A549 (cell line): ENCODE data around the gene SSC5D. TPM values are rescaled to one million over a fixed set of nuclear protein-coding genes. Genes with fewer than 3 reads are reported as not detected.
A peak's percentile ranks its signal among the peaks of the same experiment; 100 is the strongest.

ENCODE experiments used
- ATAC-seq, 2 experiments: fragments of 200-7000 bp in 1 of 2; fragments of >200 bp in 1 of 2; cut with Nextera tagmentation in 1 of 2; cut with Tn5 transposase in 1 of 2; 3 replicates each; pipeline versions ENCODE4 v1.8.0 to v1.9.1; 2018 to 2020; ENCODE audit warnings: mild to moderate bottlenecking in 1 of 2, moderate library complexity in 1 of 2
- CTCF ChIA-PET: fragments of 300-600 bp; sonication (Branson Sonifier 250); formaldehyde crosslinking; extraction: SDS; loops from one replicate; lab custom pipeline; 2021; ENCODE audit warnings: antibody characterized with exemption, inconsistent platforms; lab: Yijun Ruan, JAX
- POLR2A ChIA-PET: fragments of 350-600 bp; formaldehyde crosslinking; extraction: SDS; loops from one replicate; lab custom pipeline; 2021; ENCODE audit warnings: antibody characterized with exemption, inconsistent platforms; lab: Yijun Ruan, JAX
- DNase-seq, 2 experiments: peaks; one replicate each; pipeline versions ENCODE4 v3.0.0 to v3.0.0-alpha.2; 2011 to 2016; ENCODE audit warnings: low read depth in 1 of 2, low spot score in 1 of 2
- FAIRE-seq: peaks from 2 replicates; lab custom pipeline; 2011; peaks lifted over from hg19 to GRCh38; lab: Jason Lieb, UNC
- H3K27ac ChIP-seq, 2 experiments: fragments of >200 bp; sonication (Bioruptor Twin); formaldehyde crosslinking; 3 replicates each; pipeline ENCODE4 v1.5.1; 2016 to 2017
- H3K4me1 ChIP-seq: fragments of >200 bp; sonication (Bioruptor Twin); formaldehyde crosslinking; 3 replicates; pipeline ENCODE4 v1.6.1; 2016
- H3K4me2 ChIP-seq: fragments of >200 bp; sonication (Bioruptor Twin); formaldehyde crosslinking; 3 replicates; pipeline ENCODE4 v1.6.1; 2016
- H3K4me3 ChIP-seq: fragments of >200 bp; sonication (Bioruptor Twin); formaldehyde crosslinking; 3 replicates; pipeline ENCODE4 v1.5.1; 2016
- H3K9me3 ChIP-seq: fragments of >200 bp; sonication (Bioruptor Twin); formaldehyde crosslinking; 3 replicates; pipeline ENCODE4 v1.6.1; 2016
- BHLHE40 ChIP-seq: IDR thresholded peaks from 2 replicates; pipeline ENCODE4 v1.6.1; 2012; ENCODE audit warnings: low read depth, low read length, inconsistent platforms
- CBX2 ChIP-seq: fragments of 200-600 bp; sonication (generic); IDR thresholded peaks from 2 replicates; pipeline ENCODE4 v1.6.1; 2016; ENCODE audit warnings: low read depth, mild to moderate bottlenecking, borderline replicate concordance
- CBX8 ChIP-seq: fragments of 200-600 bp; sonication (generic); IDR thresholded peaks from 2 replicates; pipeline ENCODE4 v1.6.1; 2016
- CEBPB ChIP-seq, 2 experiments: fragments of >200 bp in 1 of 2; sonication (Bioruptor Twin) in 1 of 2; formaldehyde crosslinking in 1 of 2; IDR thresholded peaks; 2 replicates each; pipeline ENCODE4 v1.6.1; 2012 to 2016
- CHD2 ChIP-seq: fragments of 150-350 bp; IDR thresholded peaks from 2 replicates; pipeline ENCODE4 v1.6.1; 2014; ENCODE audit warnings: low read length; ENCODE audit not compliant: partially characterized antibody
- CHD4 ChIP-seq: fragments of 200-600 bp; sonication (generic); IDR thresholded peaks from 2 replicates; pipeline ENCODE4 v1.6.1; 2016; ENCODE audit warnings: antibody characterized with exemption, mild to moderate bottlenecking, borderline replicate concordance
- CTCF ChIP-seq: fragments of >200 bp; sonication (Bioruptor Twin); formaldehyde crosslinking; IDR thresholded peaks from 3 replicates; pipeline ENCODE4 v1.5.1; 2016
- EHMT2 ChIP-seq: fragments of 200-600 bp; sonication (generic); IDR thresholded peaks from 2 replicates; pipeline ENCODE4 v1.6.1; 2016; ENCODE audit warnings: antibody characterized with exemption, low read depth, mild to moderate bottlenecking, moderate library complexity
- ESRRA ChIP-seq: fragments of 150-350 bp; IDR thresholded peaks from 2 replicates; pipeline ENCODE4 v1.6.1; 2014; ENCODE audit warnings: mild to moderate bottlenecking, low read length, borderline replicate concordance
- FOSL2 ChIP-seq, 2 experiments: fragments of 450-650 bp in 1 of 2; fragments of >200 bp in 1 of 2; sonication (Bioruptor Twin) in 1 of 2; formaldehyde crosslinking; IDR thresholded peaks; 2 replicates each; pipeline versions ENCODE4 v1.5.0 to v1.6.1; 2016 to 2020; ENCODE audit warnings: mild to moderate bottlenecking in 1 of 2, moderate library complexity in 1 of 2
- FOXS1 ChIP-seq: fragments of 250-450 bp; sonication (Bioruptor Pico); IDR thresholded peaks from 2 replicates; pipeline ENCODE4 v1.5.0; 2020; ENCODE audit warnings: mild to moderate bottlenecking, moderate library complexity
- HES2 ChIP-seq: fragments of >200 bp; sonication (Bioruptor Twin); formaldehyde crosslinking; IDR thresholded peaks from 2 replicates; pipeline ENCODE4 v1.6.1; 2016
- HEYL ChIP-seq: fragments of 250-450 bp; sonication (Bioruptor Pico); IDR thresholded peaks from 2 replicates; pipeline ENCODE4 v1.8.0; 2021; ENCODE audit warnings: mild to moderate bottlenecking, moderate library complexity
- HOXA7 ChIP-seq: fragments of 250-450 bp; sonication (Bioruptor Pico); IDR thresholded peaks from 2 replicates; pipeline ENCODE4 v1.5.0; 2020; ENCODE audit warnings: mild to moderate bottlenecking, moderate library complexity
- KDM1A ChIP-seq: fragments of 200-600 bp; sonication (generic); IDR thresholded peaks from 2 replicates; pipeline ENCODE4 v1.6.1; 2016; ENCODE audit warnings: low read depth, mild to moderate bottlenecking
- KDM5A ChIP-seq: fragments of 200-600 bp; sonication (generic); IDR thresholded peaks from 2 replicates; pipeline ENCODE4 v1.6.1; 2016; ENCODE audit warnings: antibody characterized with exemption, mild to moderate bottlenecking
- MAFK ChIP-seq: fragments of 450-650 bp; IDR thresholded peaks from 2 replicates; pipeline ENCODE4 v1.6.1; 2014; ENCODE audit not compliant: partially characterized antibody
- MAX ChIP-seq: IDR thresholded peaks from 2 replicates; pipeline ENCODE4 v1.6.1; 2012
- NR3C1 ChIP-seq: fragments of >200 bp; sonication (Bioruptor Twin); formaldehyde crosslinking; IDR thresholded peaks from 3 replicates; pipeline ENCODE4 v1.6.1; 2017
- POLR2AphosphoS2 ChIP-seq: conservative IDR thresholded peaks from 2 replicates; pipeline ENCODE4 v1.6.1; 2012; ENCODE audit warnings: low read length, improper control_type of control experiment, inconsistent platforms
- RAD21 ChIP-seq, 2 experiments: fragments of >200 bp in 1 of 2; sonication (Bioruptor Twin) in 1 of 2; formaldehyde crosslinking in 1 of 2; IDR thresholded peaks in 1 of 2; conservative IDR thresholded peaks in 1 of 2; 2 replicates in 1 of 2; 3 replicates in 1 of 2; pipeline ENCODE4 v1.6.1; 2012 to 2018; ENCODE audit warnings: inconsistent platforms in 1 of 2
- RARB ChIP-seq: fragments of 250-450 bp; sonication (Bioruptor Pico); IDR thresholded peaks from 2 replicates; pipeline ENCODE4 v1.8.0; 2021; ENCODE audit warnings: mild to moderate bottlenecking, moderate library complexity
- RFX5 ChIP-seq: fragments of 450-650 bp; IDR thresholded peaks from 2 replicates; pipeline ENCODE4 v1.7.1; 2014; ENCODE audit warnings: antibody characterized with exemption, mild to moderate bottlenecking, moderate library complexity
- RNF2 ChIP-seq: fragments of 200-600 bp; sonication (generic); IDR thresholded peaks from 2 replicates; pipeline ENCODE4 v1.6.1; 2016; ENCODE audit warnings: low read depth, mild to moderate bottlenecking, antibody characterized with exemption, moderate library complexity, borderline replicate concordance
- SMC3 ChIP-seq: fragments of >200 bp; sonication (Bioruptor Twin); formaldehyde crosslinking; IDR thresholded peaks from 3 replicates; pipeline ENCODE4 v1.6.1; 2018; ENCODE audit warnings: inconsistent platforms
- SREBF2 ChIP-seq: fragments of 450-650 bp; IDR thresholded peaks from 2 replicates; pipeline ENCODE4 v1.6.1; 2014; ENCODE audit warnings: mild to moderate bottlenecking, moderate library complexity
- ZFP36 ChIP-seq: fragments of 450-650 bp; IDR thresholded peaks from 2 replicates; pipeline ENCODE4 v1.6.1; 2014; ENCODE audit warnings: borderline replicate concordance; ENCODE audit not compliant: partially characterized antibody
- ZNF302 ChIP-seq: fragments of 250-450 bp; sonication (Bioruptor Pico); IDR thresholded peaks from 2 replicates; pipeline ENCODE4 v1.9.0; 2021; ENCODE audit warnings: inconsistent platforms, mild to moderate bottlenecking, moderate library complexity
- ZSCAN20 ChIP-seq: fragments of 250-450 bp; sonication (Bioruptor Pico); IDR thresholded peaks from 2 replicates; pipeline ENCODE4 v1.8.0; 2022; ENCODE audit warnings: mild to moderate bottlenecking, moderate library complexity
- WGBS: methylation state at CpG from one replicate; pipeline ENCODE4 v1.1.6; 2017; ENCODE audit errors: missing lambda C conversion rate; 5-methylcytosine and 5-hydroxymethylcytosine counted together
- polyA plus RNA-seq, 4 experiments: library from polyadenylated mRNA; depleted of rRNA in 3 of 4; stranded (reverse); fragments of >200 nt; fragmentation: RNase III in 1 of 4; extraction: RNeasy Plus Mini Kit Qiagen cat#74134 plus additional on column Dnase treatment in 1 of 4; gene quantifications; 2 replicates in 3 of 4; 3 replicates in 1 of 4; pipeline ENCODE4 v1.2.3, GENCODE V29; 2011 to 2017

The SSC5D gene
- polyA plus RNA-seq, 2 of the 4 experiments (the other 2 are of a cell fraction): 0.22 to 1.5 TPM

GRCh38 chr19:55536366-55536765 lies 48.1 kb downstream of the SSC5D start:
- Histone ChIP-seq H3K4me2 (peak overlapping the region; percentile 35), H3K27ac (peak overlapping the region; percentile 68 to 80; a peak in 4 of 6 replicates), H3K4me3 (no peak overlapping the region), H3K4me1 (peaks cover 30% of the 10 kb centered on the region), H3K9me3 (no peaks in the 10 kb centered on the region)
- WGBS: 64% methylated on average over 10 of the region's 11 CpGs
- CTCF ChIA-PET: interaction anchor here (0.9 to 2.4 kb wide), 5 partner anchors 14 to 69 kb away, joined by 3 to 17 read pairs (median 5); no protein-coding TSS in a partner anchor
- FAIRE-seq (no peak), DNase-seq (no peak), ATAC-seq (peak; percentile 43 to 63; a peak in 3 of 6 replicates)
- POLR2A ChIA-PET: no interaction called here
- TF ChIP-seq HOXA7 (CRISPR knock-in tag) (no peak), EHMT2 (no peak)

- FAIRE-seq: no peak
Observed at GRCh38 chr19:55536951-55537740, 48.9 kb downstream of the SSC5D start, which contains the start of gene SBK2. SBK2 (minus strand) TSS chr19:55537133; CDS start chr19:55536294, 839 bp downstream.

GRCh38 chr19:55537741-55538111 lies 49.5 kb downstream of the SSC5D start:
- ChIA-PET CTCF (interaction anchor here (0.6 to 1.7 kb wide), 4 partner anchors 11 to 69 kb away, joined by 3 to 4 read pairs (median 3); no protein-coding TSS in a partner anchor), POLR2A (no interaction called here)
- peak in 1 of 2 experiments; percentile 53 for DNase-seq

More at GRCh38 chr19:55536951-55537740, 48.9 kb downstream of the SSC5D start, which contains the start of gene SBK2:
- H3K27ac ChIP-seq: peak within 1 kb of the TSS; percentile 68 to 80
- ChIA-PET CTCF (interaction anchor here (0.6 to 2.4 kb wide), 6 partner anchors 11 to 70 kb away, joined by 3 to 17 read pairs (median 4); no protein-coding TSS in a partner anchor), POLR2A (no interaction called here)
- peak in 1 of 2 experiments; percentile 73; a peak in 3 of 6 replicates for ATAC-seq
- WGBS: 38% methylated on average over 8 of the region's 14 CpGs
- no peak within 1 kb of the TSS for H3K4me3 ChIP-seq
- peak within 1 kb of the TSS; percentile 35 for H3K4me2 ChIP-seq
- no peaks in the 10 kb centered on the region for H3K9me3 ChIP-seq
- peaks cover 30% of the 10 kb centered on the region for H3K4me1 ChIP-seq
- TF ChIP-seq MAFK: no peak
- TF ChIP-seq SMC3: peak; percentile 52; the same call in 2 of the 3 replicates
- TF ChIP-seq SREBF2: no peak
- TF ChIP-seq BHLHE40: no peak
- no peak for TF ChIP-seq FOXS1 (CRISPR knock-in tag)
- peak; percentile 47 for TF ChIP-seq ZFP36
- TF ChIP-seq CHD4: no peak
- no peak for TF ChIP-seq NR3C1
- TF ChIP-seq HEYL (CRISPR knock-in tag): no peak
- TF ChIP-seq RAD21 (conservative IDR thresholded peaks at IDR 0.05 in 1 of 2, IDR thresholded peaks at IDR 0.05 in 1 of 2): peak; percentile 69 to 72
- no peak for TF ChIP-seq ESRRA
- no peak for TF ChIP-seq CBX8
- no peak for TF ChIP-seq KDM5A
- no peak for TF ChIP-seq CHD2
- TF ChIP-seq CEBPB (IDR thresholded peaks at IDR 0.05): no peak
- TF ChIP-seq HES2: no peak
- peak; percentile 41 for TF ChIP-seq CTCF
- no peak for TF ChIP-seq RARB
- no peak for TF ChIP-seq POLR2AphosphoS2
- no peak for TF ChIP-seq ZNF302 (CRISPR knock-in tag)
- TF ChIP-seq CBX2: no peak
- TF ChIP-seq RNF2: no peak
- TF ChIP-seq RFX5: 0 out of 2 replicates have a peak, but pooled peaks have one; percentile 40
- TF ChIP-seq ZSCAN20 (CRISPR knock-in tag): no peak
- no peak for TF ChIP-seq KDM1A
- no peak for TF ChIP-seq FOSL2 (IDR thresholded peaks at IDR 0.05)
- no peak for TF ChIP-seq FOSL2 (CRISPR knock-in tag; IDR thresholded peaks at IDR 0.05)
- DNase-seq: peak in 1 of 2 experiments; percentile 64

More at GRCh38 chr19:55537741-55538111, 49.5 kb downstream of the SSC5D start:
- no peak for FAIRE-seq
- Histone ChIP-seq H3K9me3 (no peaks in the 10 kb centered on the region), H3K4me1 (peaks cover 30% of the 10 kb centered on the region), H3K4me2 (peak overlapping the region; percentile 35), H3K4me3 (no peak overlapping the region), H3K27ac (peak overlapping the region; percentile 68 to 80)
- TF ChIP-seq MAX: 0 out of 2 replicates have a peak, but pooled peaks have one; percentile 30
- TF ChIP-seq ZSCAN20 (CRISPR knock-in tag): no peak
- WGBS: 37% methylated on average over 5 of the region's 5 CpGs
- ATAC-seq: peak; percentile 30 to 33; a peak in 2 of 6 replicates
